GM12891 (cell line): ENCODE results near the gene RRAGD.
A peak's percentile ranks its signal among the peaks of the same experiment; 100 is the strongest.

ENCODE experiments used
- DNase-seq: peaks from one replicate; pipeline ENCODE4 v3.0.0; 2011; ENCODE audit warnings: low spot score; ENCODE audit not compliant: insufficient read length
- FAIRE-seq: peaks from 2 replicates; lab custom pipeline; 2011; peaks lifted over from hg19 to GRCh38; lab: Jason Lieb, UNC
- PAX5 ChIP-seq: IDR thresholded peaks from 2 replicates; pipeline ENCODE4 v1.6.1; 2011; ENCODE audit warnings: low read length, moderate library complexity, mild to moderate bottlenecking; ENCODE audit not compliant: insufficient read depth, severe bottlenecking
- POLR2A ChIP-seq: IDR thresholded peaks from 2 replicates; pipeline ENCODE4 v1.6.1; 2011; ENCODE audit warnings: low read depth, low read length, control low read depth
- POLR2AphosphoS5 ChIP-seq: IDR thresholded peaks from 2 replicates; pipeline ENCODE4 v1.6.1; 2011; ENCODE audit warnings: low read depth, low read length, control low read depth
- POU2F2 ChIP-seq: IDR thresholded peaks from 2 replicates; pipeline ENCODE4 v1.6.1; 2011; ENCODE audit warnings: low read depth, mild to moderate bottlenecking, control low read depth, low read length, moderate library complexity
- SPI1 ChIP-seq: IDR thresholded peaks from 2 replicates; pipeline ENCODE4 v1.6.1; 2011; ENCODE audit warnings: low read depth, low read length, control low read depth
- TAF1 ChIP-seq: IDR thresholded peaks from 2 replicates; pipeline ENCODE4 v1.6.1; 2011; ENCODE audit warnings: low read depth, low read length, control low read depth

RRAGD gene

GRCh38 chr6:89360415-89360999 lies 51.6 kb downstream of the RRAGD start:
- no peak for TF ChIP-seq TAF1
- no peak for TF ChIP-seq POLR2AphosphoS5
- TF ChIP-seq POLR2A, result no peak
- TF ChIP-seq PAX5, result no peak
- TF ChIP-seq SPI1, result no peak
- no peak for TF ChIP-seq POU2F2
- DNase-seq (no peak), FAIRE-seq (peak; percentile 67)

GRCh38 chr6:89359561-89359960 lies 52.5 kb downstream of the RRAGD start:
- peak; percentile 58 for FAIRE-seq
- DNase-seq, result no peak
- no peak for TF ChIP-seq POU2F2
- no peak for TF ChIP-seq TAF1
- TF ChIP-seq POLR2AphosphoS5, result no peak
- TF ChIP-seq POLR2A, result no peak
- TF ChIP-seq SPI1, result no peak
- no peak for TF ChIP-seq PAX5

DNA sequence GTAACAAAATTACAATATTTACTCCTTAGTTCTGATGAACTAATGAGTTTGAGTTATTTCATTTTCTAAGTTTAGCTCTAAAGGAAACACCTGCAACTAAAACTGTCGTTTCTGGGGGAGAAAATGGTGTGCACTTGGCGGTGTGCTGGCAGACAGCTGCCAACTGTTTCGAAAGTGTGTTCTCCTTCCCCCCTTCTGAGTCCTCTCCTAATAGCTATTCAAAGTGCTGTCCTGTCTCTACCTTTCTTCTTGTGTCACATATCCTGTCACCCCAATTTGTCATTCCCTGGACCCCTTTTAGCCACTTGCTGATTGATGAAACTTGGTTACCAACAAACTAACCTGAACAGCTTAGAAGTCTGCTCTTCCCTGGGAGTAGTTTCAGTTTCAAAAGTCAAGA lies 54.7 kb downstream of the RRAGD start:
- FAIRE-seq, result peak; percentile 95
- no peak for DNase-seq
- TF ChIP-seq POLR2AphosphoS5, result no peak
- no peak for TF ChIP-seq POLR2A
- no peak for TF ChIP-seq SPI1
- TF ChIP-seq POU2F2, result 0 out of 2 replicates have a peak, but pooled peaks have one; percentile 36

DNA sequence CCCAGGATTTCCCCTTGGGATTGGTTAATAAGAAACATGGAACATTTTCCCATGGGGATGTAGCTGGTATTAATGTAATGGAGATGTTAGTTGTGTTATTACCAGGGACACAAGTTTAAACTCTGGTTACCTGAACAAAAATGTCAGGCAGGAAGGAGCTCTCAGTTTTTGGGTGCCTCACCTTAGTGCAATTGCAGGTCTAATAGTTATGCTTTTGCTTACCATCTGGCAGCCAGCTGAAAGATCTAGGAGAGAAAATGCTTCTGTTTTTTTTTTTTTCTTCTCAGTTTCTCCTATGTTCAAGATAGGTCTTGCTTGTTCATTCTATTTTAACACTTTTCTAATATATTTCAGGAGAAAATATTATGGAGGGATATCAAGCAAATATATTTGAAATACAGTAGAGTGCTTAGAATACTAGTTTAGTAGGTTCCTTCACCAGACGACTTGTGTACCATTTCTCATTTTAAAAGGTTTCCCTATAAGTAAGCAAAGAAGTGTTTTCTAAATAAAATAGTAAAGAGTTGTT lies 55.4 kb downstream of the RRAGD start:
- TF ChIP-seq POLR2A, result no peak
- no peak for TF ChIP-seq POLR2AphosphoS5
- TF ChIP-seq SPI1, result no peak
- no peak for TF ChIP-seq TAF1
- no peak for TF ChIP-seq PAX5
- TF ChIP-seq POU2F2, result no peak
- no peak for DNase-seq
- peak; percentile 57 for FAIRE-seq

DNA sequence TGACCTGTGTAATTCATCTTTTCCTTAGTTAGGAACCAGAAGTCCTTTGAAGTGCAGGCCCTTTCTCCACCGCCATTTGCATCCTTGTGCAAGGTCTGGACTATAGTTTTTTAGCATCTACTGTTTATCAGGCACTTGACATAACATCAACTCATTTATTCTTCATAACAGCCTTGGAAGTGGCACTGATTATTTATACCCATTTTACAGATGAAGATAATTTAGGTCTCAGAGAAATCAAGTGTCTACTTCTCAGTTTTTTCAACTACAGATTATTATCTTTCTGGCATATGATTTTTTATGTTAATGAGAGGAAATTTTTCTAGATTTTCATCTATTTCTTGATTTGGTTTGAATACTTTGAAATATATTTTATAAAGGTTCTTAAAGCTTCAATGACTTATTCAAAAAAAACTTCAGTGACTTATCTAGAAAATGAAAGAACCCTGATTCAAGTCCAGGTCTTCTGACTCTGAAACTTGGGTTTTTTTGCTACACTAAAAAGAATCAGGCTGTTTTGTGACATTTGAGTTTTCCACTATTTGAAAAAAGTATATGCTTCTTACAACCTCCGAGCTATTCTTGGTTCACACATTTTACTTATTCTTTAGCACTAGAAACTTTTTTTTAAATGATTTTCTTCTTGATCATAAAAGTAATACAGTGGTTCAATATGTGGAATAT lies 56.4 kb downstream of the RRAGD start:
- DNase-seq (no peak), FAIRE-seq (peak; percentile 26)
- TF ChIP-seq POLR2AphosphoS5, result no peak
- TF ChIP-seq TAF1, result no peak
- no peak for TF ChIP-seq POLR2A
- TF ChIP-seq SPI1, result no peak
- TF ChIP-seq PAX5, result no peak
- no peak for TF ChIP-seq POU2F2

DNA sequence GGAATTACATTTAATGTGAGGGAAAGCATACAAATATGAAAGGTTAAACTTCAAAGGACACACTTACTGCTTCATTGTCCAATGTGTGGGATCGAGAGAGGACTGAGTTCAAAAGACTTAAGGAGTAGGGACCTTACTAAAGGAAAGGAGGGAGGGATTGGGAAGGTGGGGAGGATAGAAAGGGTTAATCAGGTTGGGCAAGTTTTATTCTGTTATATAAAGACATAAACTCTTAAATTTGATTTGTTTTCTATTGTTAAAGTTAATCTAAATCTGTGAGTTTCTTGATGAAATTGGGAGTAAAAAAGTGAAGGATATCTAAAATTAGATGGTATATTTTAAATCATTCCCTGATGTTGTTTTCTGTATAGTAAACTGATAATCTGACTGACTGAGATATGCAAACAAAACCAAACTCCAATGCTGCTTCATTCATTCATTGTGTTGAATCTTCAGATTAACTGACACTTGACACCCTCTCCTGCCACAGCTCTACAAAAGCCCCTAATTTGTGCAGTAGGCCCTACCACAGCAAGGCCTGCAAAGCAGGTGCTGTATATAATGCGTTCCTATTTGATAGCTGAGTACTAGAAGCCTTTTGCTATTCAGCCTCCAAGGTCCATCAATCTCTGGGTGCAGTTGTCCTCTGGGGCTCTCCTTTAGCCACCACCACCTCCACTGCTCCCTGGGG lies 58.2 kb downstream of the RRAGD start:
- peak; percentile 86 for FAIRE-seq
- TF ChIP-seq SPI1 (no peak), POLR2A (no peak), TAF1 (no peak), POU2F2 (no peak), PAX5 (no peak), POLR2AphosphoS5 (no peak)
- no peak for DNase-seq

GRCh38 chr6:89353118-89353556 lies 58.9 kb downstream of the RRAGD start:
- FAIRE-seq (no peak), DNase-seq (no peak)
- TF ChIP-seq POLR2AphosphoS5 (no peak), TAF1 (no peak), POLR2A (no peak), PAX5 (no peak)

GRCh38 chr6:89352278-89353117 lies 59.6 kb downstream of the RRAGD start, which contains the start of gene UBE2J1:
TSS of gene UBE2J1 (minus strand) at chr6:89352722. CDS start at chr6:89352569, 153 bp downstream.
- peak; percentile 39 for DNase-seq
- peak; percentile 88 for FAIRE-seq

More at GRCh38 chr6:89352278-89353117, 59.6 kb downstream of the RRAGD start, which contains the start of gene UBE2J1:
- TF ChIP-seq TAF1 (peak; percentile 53; the same call in 1 of the 2 replicates), PAX5 (no peak), POLR2AphosphoS5 (0 out of 2 replicates have a peak, but pooled peaks have one; percentile 49), SPI1 (no peak), POU2F2 (no peak; the same call in 1 of the 2 replicates), POLR2A (peak; percentile 76; the same call in 1 of the 2 replicates)
